Adrenal gland (tissue), 5 donors: Measurements from ENCODE around the gene COX19.

Source experiments
- POLR2A ChIP-seq, 2 donors: fragments of 450-650 bp; IDR thresholded peaks; one replicate each; pipeline ENCODE4 v1.6.1; 2017; ENCODE audit warnings: antibody characterized with exemption in 2 of 2, mild to moderate bottlenecking in 2 of 2, moderate library complexity in 1 of 2
- TF ChIP-seq, protein P1 (sequence below), 6 experiments: fragments of 450-650 bp in 4 of 6; fragments of 200-600 bp in 2 of 6; sonication (generic) in 1 of 6; IDR thresholded peaks; 1 replicate in 5 of 6; 2 replicates in 1 of 6; pipeline versions ENCODE4 v1.5.1 to v1.8.0; 2016 to 2021; ENCODE audit warnings: antibody characterized with exemption in 6 of 6, mild to moderate bottlenecking in 2 of 6, moderate library complexity in 1 of 6
- donor health status: DM: no; HTN: no; CAD: no.

DNA sequence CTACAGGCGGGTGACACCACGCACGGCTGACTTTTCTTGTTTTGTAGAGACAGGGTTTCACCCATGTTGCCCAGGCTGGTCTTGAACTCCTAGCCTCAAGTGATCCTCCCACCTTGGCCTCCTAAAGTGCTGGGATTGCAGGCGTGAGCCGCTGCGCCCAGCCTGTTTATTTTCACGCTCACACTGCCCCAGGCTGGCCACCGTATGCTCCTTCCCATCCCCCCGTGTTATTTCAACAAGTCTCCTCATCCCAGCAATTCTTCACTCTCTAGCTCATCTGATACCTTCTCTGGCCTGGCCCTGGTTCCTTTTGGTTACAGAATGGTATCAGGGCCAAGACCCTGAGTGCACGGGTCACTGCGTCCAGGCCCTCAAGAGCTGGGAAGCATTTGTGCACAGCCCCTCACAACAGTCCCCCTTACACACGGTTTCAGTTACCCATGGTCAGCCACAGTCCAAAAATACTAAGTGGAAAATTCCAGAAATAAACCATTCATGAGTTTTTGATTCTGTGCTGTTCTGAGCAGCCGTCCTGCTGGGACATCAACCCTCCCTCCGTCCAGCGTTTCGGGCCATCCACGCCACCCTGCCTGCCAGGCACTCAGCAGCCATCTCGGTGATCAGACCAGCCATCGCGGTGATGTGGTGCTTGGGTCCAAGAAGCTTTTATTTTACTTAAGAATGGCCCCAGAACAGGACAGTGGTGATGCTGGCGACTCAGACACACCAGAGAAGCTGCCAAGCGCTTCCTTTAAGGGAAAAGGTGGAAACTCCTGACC lies 8.9 kb downstream of the COX19 start:
- TF ChIP-seq, protein P1, sequence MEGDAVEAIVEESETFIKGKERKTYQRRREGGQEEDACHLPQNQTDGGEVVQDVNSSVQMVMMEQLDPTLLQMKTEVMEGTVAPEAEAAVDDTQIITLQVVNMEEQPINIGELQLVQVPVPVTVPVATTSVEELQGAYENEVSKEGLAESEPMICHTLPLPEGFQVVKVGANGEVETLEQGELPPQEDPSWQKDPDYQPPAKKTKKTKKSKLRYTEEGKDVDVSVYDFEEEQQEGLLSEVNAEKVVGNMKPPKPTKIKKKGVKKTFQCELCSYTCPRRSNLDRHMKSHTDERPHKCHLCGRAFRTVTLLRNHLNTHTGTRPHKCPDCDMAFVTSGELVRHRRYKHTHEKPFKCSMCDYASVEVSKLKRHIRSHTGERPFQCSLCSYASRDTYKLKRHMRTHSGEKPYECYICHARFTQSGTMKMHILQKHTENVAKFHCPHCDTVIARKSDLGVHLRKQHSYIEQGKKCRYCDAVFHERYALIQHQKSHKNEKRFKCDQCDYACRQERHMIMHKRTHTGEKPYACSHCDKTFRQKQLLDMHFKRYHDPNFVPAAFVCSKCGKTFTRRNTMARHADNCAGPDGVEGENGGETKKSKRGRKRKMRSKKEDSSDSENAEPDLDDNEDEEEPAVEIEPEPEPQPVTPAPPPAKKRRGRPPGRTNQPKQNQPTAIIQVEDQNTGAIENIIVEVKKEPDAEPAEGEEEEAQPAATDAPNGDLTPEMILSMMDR (IDR thresholded peaks at IDR 0.05) = no peak
- TF ChIP-seq POLR2A (IDR thresholded peaks at IDR 0.05) = no peak
